ENCODE measurements around the gene TTC21A. TPM values are rescaled to one million over a fixed set of nuclear protein-coding genes. Genes with fewer than 3 reads are reported as not detected.

TTC21A gene
- total RNA-seq, 1 donor from 2014 or later: 3.7 TPM

Small RNA genes lying within 50 kb of the gene (small RNA-seq; reads per million reads assigned to genes)
- not detected for gene RF00017

Other genes starting within 250 kb of the TTC21A start
- under 0.01 TPM for gene SCN11A, start 55.7 kb upstream of the TTC21A start, total RNA-seq
- gene WDR48, start 55.7 kb upstream of the TTC21A start, total RNA-seq: 111 TPM
- gene GORASP1, start 53 bp upstream of the TTC21A start, total RNA-seq: 20.4 TPM
- 2.4 TPM for gene CSRNP1, start 45.9 kb downstream of the TTC21A start, total RNA-seq
- not detected for gene XIRP1, start 84.9 kb downstream of the TTC21A start, total RNA-seq
- 7.3 TPM for gene CX3CR1, start 172.4 kb downstream of the TTC21A start, total RNA-seq
- gene CCR8, start 222.0 kb downstream of the TTC21A start, total RNA-seq: not detected

Measured in frontal cortex (tissue), 1 donor.